GM12878 (cell line): ENCODE data around the gene CYTIP. TPM values are rescaled to one million over a fixed set of nuclear protein-coding genes. Genes with fewer than 3 reads are reported as not detected.

Experiments
- ATAC-seq: fragments of 200-7000 bp; cut with Tn5 transposase; 3 replicates; pipeline ENCODE4 v1.9.1; 2020; ENCODE audit warnings: mild to moderate bottlenecking, moderate library complexity
- BruUV-seq: library from RNA; stranded (reverse); fragments of 400-500 nt; replicated peaks from 2 replicates; lab custom pipeline; 2021; lab: Mats Ljungman, UMichigan
- CTCF ChIA-PET: fragments of 300-600 bp; sonication (Branson Sonifier 250); formaldehyde crosslinking; extraction: SDS; loops from one replicate; lab custom pipeline; 2021; ENCODE audit warnings: inconsistent platforms; lab: Yijun Ruan, JAX
- POLR2A ChIA-PET: fragments of 350-600 bp; formaldehyde crosslinking; extraction: SDS; loops from one replicate; lab custom pipeline; 2021; ENCODE audit warnings: inconsistent platforms; lab: Charles Lee
- RAD21 ChIA-PET: fragments of 300-600 bp; sonication (Branson Sonifier 250); formaldehyde crosslinking; loops from one replicate; lab custom pipeline; 2023; ENCODE audit warnings: antibody characterized with exemption; ENCODE audit not compliant: unreplicated experiment; lab: Charles Lee
- SMC1A ChIA-PET: fragments of 300-600 bp; sonication (Branson Sonifier 250); formaldehyde crosslinking; loops from one replicate; lab custom pipeline; 2023; ENCODE audit not compliant: unreplicated experiment, uncharacterized antibody; lab: Charles Lee
- DNase-seq: peaks from one replicate; pipeline ENCODE4 v3.0.0-alpha.2; 2011; ENCODE audit warnings: low read depth, low spot score
- FAIRE-seq: peaks from 3 replicates; lab custom pipeline; 2011; peaks lifted over from hg19 to GRCh38; lab: Jason Lieb, UNC
- H2AFZ ChIP-seq: 2 replicates; pipeline ENCODE4 v1.6.0; 2011; ENCODE audit warnings: low read depth, low read length, control low read depth; ENCODE audit not compliant: control insufficient read depth
- H3K27ac ChIP-seq: 2 replicates; pipeline ENCODE4 v1.5.1; 2011; ENCODE audit warnings: control low read depth; ENCODE audit not compliant: control insufficient read depth, insufficient read depth
- H3K27me3 ChIP-seq, 2 experiments: replicated peaks in 1 of 2; 2 replicates each; pipeline versions ENCODE4 v1.6.0 to v1.6.1; 2011; ENCODE audit warnings: low read length in 1 of 2; ENCODE audit not compliant: control insufficient read depth in 2 of 2, insufficient read depth in 2 of 2
- H3K36me3 ChIP-seq, 2 experiments: 2 replicates each; pipeline ENCODE4 v1.5.1; 2011; ENCODE audit warnings: low read length in 1 of 2; ENCODE audit not compliant: control insufficient read depth in 2 of 2, insufficient read depth in 2 of 2
- H3K4me1 ChIP-seq: 2 replicates; pipeline ENCODE4 v1.6.1; 2011; ENCODE audit warnings: mild to moderate bottlenecking, low read length, moderate library complexity, mixed read lengths; ENCODE audit not compliant: control insufficient read depth, insufficient read depth
- H3K4me2 ChIP-seq: 2 replicates; pipeline ENCODE4 v1.6.0; 2011; ENCODE audit warnings: control low read depth; ENCODE audit not compliant: control insufficient read depth, insufficient read depth
- H3K4me3 ChIP-seq: fragments of 200-600 bp; sonication (generic); 2 replicates; pipeline ENCODE4 v1.5.1; 2016
- H3K79me2 ChIP-seq: 2 replicates; pipeline ENCODE4 v1.6.0; 2011; ENCODE audit warnings: low read length; ENCODE audit not compliant: control insufficient read depth, insufficient read depth
- H3K9ac ChIP-seq: 2 replicates; pipeline ENCODE4 v1.8.0; 2011; ENCODE audit warnings: low read length, control low read depth, mixed read lengths; ENCODE audit not compliant: control insufficient read depth, insufficient read depth
- H3K9me3 ChIP-seq: replicated peaks from 3 replicates; pipeline ENCODE4 v1.5.1; 2011; ENCODE audit warnings: mild to moderate bottlenecking, low read length; ENCODE audit not compliant: control insufficient read depth, insufficient read depth
- H4K20me1 ChIP-seq: 2 replicates; pipeline ENCODE4 v1.6.0; 2011; ENCODE audit not compliant: control insufficient read depth, insufficient read depth
- JUNB ChIP-seq: IDR thresholded peaks from 2 replicates; pipeline ENCODE4 v1.6.1; 2016; ENCODE audit warnings: antibody characterized with exemption, mild to moderate bottlenecking
- NR2F1 ChIP-seq: fragments of 450-650 bp; conservative IDR thresholded peaks from 2 replicates; pipeline ENCODE4 v1.6.1; 2017; ENCODE audit warnings: mild to moderate bottlenecking
- POLR2AphosphoS5 ChIP-seq: IDR thresholded peaks from 2 replicates; pipeline ENCODE4 v1.6.1; 2011; ENCODE audit warnings: mild to moderate bottlenecking, low read length, inconsistent platforms
- PRDM15 ChIP-seq: fragments of 450-650 bp; formaldehyde crosslinking; IDR thresholded peaks from 2 replicates; pipeline ENCODE4 v1.4.0; 2020; ENCODE audit warnings: mild to moderate bottlenecking, moderate library complexity
- SMC3 ChIP-seq: IDR thresholded peaks from 2 replicates; pipeline ENCODE4 v1.6.1; 2011; ENCODE audit warnings: low read length, improper control_type of control experiment, borderline replicate concordance
- SPI1 ChIP-seq: IDR thresholded peaks from 2 replicates; pipeline ENCODE4 v1.6.1; 2011; ENCODE audit warnings: low read depth, mild to moderate bottlenecking, low read length, moderate library complexity, borderline replicate concordance; ENCODE audit not compliant: insufficient read depth
- SUPT20H ChIP-seq: IDR thresholded peaks from 2 replicates; pipeline ENCODE4 v1.6.1; 2011; ENCODE audit warnings: low read depth, mild to moderate bottlenecking, low read length, moderate library complexity, borderline replicate concordance; ENCODE audit not compliant: control insufficient read depth
- WRNIP1 ChIP-seq: IDR thresholded peaks from 2 replicates; pipeline ENCODE4 v1.6.1; 2011; ENCODE audit warnings: low read depth, low read length, improper control_type of control experiment, borderline replicate concordance
- ZBTB33 ChIP-seq: fragments of 450-650 bp; IDR thresholded peaks from 2 replicates; pipeline ENCODE4 v1.6.1; 2017; ENCODE audit warnings: mild to moderate bottlenecking
- ZNF207 ChIP-seq: fragments of 450-650 bp; IDR thresholded peaks from 2 replicates; pipeline ENCODE4 v1.6.1; 2014; ENCODE audit warnings: antibody characterized with exemption, mild to moderate bottlenecking, borderline replicate concordance
- ZNF592 ChIP-seq: fragments of 450-650 bp; IDR thresholded peaks from 2 replicates; pipeline ENCODE4 v1.6.1; 2017; ENCODE audit warnings: mild to moderate bottlenecking, moderate library complexity
- WGBS: methylation state at CpG from one replicate; pipeline ENCODE4 v1.1.6; 2016; ENCODE audit warnings: low lambda C conversion rate; ENCODE audit not compliant: insufficient replicate concordance, insufficient coverage; ENCODE audit errors: missing lambda C conversion rate; 5-methylcytosine and 5-hydroxymethylcytosine counted together
- in situ Hi-C: fragments of 300-500 bp; cut with MboI; formaldehyde crosslinking; loops from 9 replicates; pipeline ENCODE4 v1.14.3; 2018; ENCODE audit warnings: mixed read lengths
- intact Hi-C: fragments of 100-400 bp; cut with micrococcal nuclease; formaldehyde crosslinking; loops from one replicate; pipeline ENCODE4 v1.14.2; 2022; ENCODE audit not compliant: unreplicated experiment
- polyA plus RNA-seq, 11 experiments: library from polyadenylated mRNA; depleted of rRNA in 4 of 11; unstranded in 6 of 11; stranded (reverse) in 5 of 11; fragments of >200 nt; fragmentation: Nextera tagmentation in 4 of 11; fragmentation: Illumina TruSeq in 1 of 11; extraction: Ambion mirVana in 4 of 11; extraction: Trizol in 1 of 11; gene quantifications; 1 replicate in 1 of 11; 2 replicates in 10 of 11; pipeline versions ENCODE4 v1.2.1 to v1.2.3, GENCODE V29; 2011 to 2016; ENCODE audit warnings: inconsistent platforms in 2 of 11, missing spikeins in 2 of 11, low read depth in 1 of 11
- total RNA-seq, 4 experiments: library from RNA; depleted of rRNA in 3 of 4; stranded (reverse); fragments of >200 nt in 3 of 4; fragmentation: Illumina TruSeq in 1 of 4; extraction: Trizol in 1 of 4; gene quantifications; 2 replicates each; pipeline versions ENCODE4 v1.2.1 to v1.2.3, GENCODE V29; 2013 to 2021

Gene CYTIP
- total and polyA plus RNA-seq, 10 of the 15 experiments (the other 5 are each of a cell fraction or from before 2014, with no cell fraction given) = 55.1 to 178 (median 73.4) TPM

- Histone ChIP-seq H3K4me1 (no peaks in the 10 kb centered on the region; the same call in 1 of the 2 replicates), H2AFZ (no peak overlapping the region), H3K36me3 (peaks cover 17 to 67% of the 10 kb centered on the region in 2 experiments), H3K27ac (no peak overlapping the region), H3K9me3 (peaks cover 20% of the 10 kb centered on the region), H3K79me2 (peaks cover 39% of the 10 kb centered on the region), H3K4me2 (no peak overlapping the region), H3K27me3 (no peaks in the 10 kb centered on the region), H3K9ac (no peak overlapping the region), H4K20me1 (no peaks in the 10 kb centered on the region), H3K4me3 (no peak overlapping the region)
- intact Hi-C loops (no loop called here), in situ Hi-C loops (no loop called here)
- ChIA-PET CTCF (interaction anchor here (0.7 to 1.3 kb wide), 7 partner anchors 9 to 124 kb away, joined by 3 to 4 read pairs (median 3); partner anchors contain the start of gene CYTIP), POLR2A (interaction anchor here (1.3 kb wide), 1 partner anchor 8 kb away, joined by 3 read pairs; no protein-coding TSS in a partner anchor), SMC1A (interaction anchor here (1.0 to 10.7 kb wide), 6 partner anchors 8 to 107 kb away, joined by 3 to 218 read pairs (median 4); no protein-coding TSS in a partner anchor), RAD21 (interaction anchor here (1.1 to 1.3 kb wide), 3 partner anchors 10 to 13 kb away, joined by 3 to 4 read pairs (median 4); no protein-coding TSS in a partner anchor)
- BruUV-seq = TSS peak; percentile 16
- WGBS = 68% methylated on average over 6 of the region's 6 CpGs
- DNase-seq (no peak), ATAC-seq (peak; percentile 7; the same call in 2 of the 3 replicates), FAIRE-seq (no peak)
- no peak for TF ChIP-seq WRNIP1
- no peak for TF ChIP-seq SMC3
- TF ChIP-seq PRDM15 (CRISPR knock-in tag) = 0 out of 2 replicates have a peak, but pooled peaks have one; percentile 32
- no peak for TF ChIP-seq SUPT20H
- peak; percentile 12 for TF ChIP-seq POLR2AphosphoS5
- TF ChIP-seq SPI1 = peak; percentile 21; the same call in 1 of the 2 replicates
- TF ChIP-seq ZNF592 = no peak
- TF ChIP-seq JUNB = no peak
- TF ChIP-seq ZBTB33 = no peak
- no peak for TF ChIP-seq ZNF207
- TF ChIP-seq NR2F1 = no peak
Observed at GRCh38 chr2:157427003-157427921, 16.6 kb downstream of the CYTIP start.
